Measurements from ENCODE around the gene SLC2A1.

The SLC2A1 gene

GRCh38 chr1:42979896-42980800, 21.5 kb upstream of the SLC2A1 start:
- DNase-seq: peak; percentile 9

- no peak for DNase-seq
These were observed 20.4 kb upstream of the SLC2A1 start for GRCh38 chr1:42979036-42979430.

GRCh38 chr1:42978317-42979035, 19.8 kb upstream of the SLC2A1 start:
- no peak for DNase-seq

GRCh38 chr1:42977653-42978052, 19.0 kb upstream of the SLC2A1 start:
- no peak for DNase-seq

DNA sequence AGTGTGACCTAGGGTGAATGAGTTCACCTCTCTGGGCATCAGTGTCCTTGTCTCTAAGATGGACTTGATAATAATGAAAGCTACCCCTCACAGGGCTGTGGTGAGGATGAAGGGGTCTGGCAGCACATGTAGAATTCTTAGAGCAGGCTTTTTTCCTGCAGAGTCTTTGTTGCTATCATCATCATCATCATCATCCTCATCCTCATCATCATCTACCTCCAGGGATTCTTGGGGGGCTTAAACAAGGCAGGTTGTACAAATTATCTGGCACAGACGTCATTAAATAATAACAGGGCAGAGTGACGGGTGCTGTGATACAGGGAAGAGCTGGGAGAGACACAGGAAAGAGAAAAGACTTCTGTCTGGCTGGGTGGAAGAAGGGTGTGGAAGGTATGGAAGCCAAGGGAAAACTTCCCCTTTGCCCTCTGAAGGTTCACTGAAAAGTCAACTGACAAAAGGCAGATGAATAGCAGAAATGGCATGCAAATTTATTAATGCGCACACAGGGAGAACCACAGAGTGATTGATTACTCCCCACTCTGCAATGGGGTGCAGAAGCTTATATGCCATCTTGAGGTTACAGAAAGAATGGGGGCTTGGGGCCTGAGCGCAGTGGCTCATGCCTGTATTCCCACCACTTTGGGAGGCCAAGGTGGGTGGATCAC, 17.0 kb upstream of the SLC2A1 start:
- no peak for DNase-seq

GRCh38 chr1:42974767-42975437, 16.2 kb upstream of the SLC2A1 start:
- DNase-seq: no peak

DNA sequence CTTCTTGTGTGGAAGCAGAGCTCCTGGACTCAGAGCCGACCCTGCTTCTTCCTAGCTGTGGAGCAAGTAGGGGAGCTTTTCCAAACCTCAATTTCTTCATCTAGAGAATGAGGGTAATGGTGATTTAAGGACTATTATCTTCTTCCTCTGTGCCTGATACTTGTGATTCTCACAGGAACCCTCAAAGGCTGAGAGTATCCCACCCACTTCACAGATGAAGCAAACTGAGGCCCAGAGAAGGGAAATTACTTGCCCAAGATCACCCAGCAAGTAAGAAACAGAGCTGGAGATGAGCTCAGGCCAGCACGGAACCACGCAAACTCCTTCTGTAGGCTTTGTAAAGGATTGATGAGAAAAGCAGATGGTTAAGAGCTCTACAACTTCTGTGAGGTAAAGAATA, 15.1 kb upstream of the SLC2A1 start:
- no peak for DNase-seq

DNA sequence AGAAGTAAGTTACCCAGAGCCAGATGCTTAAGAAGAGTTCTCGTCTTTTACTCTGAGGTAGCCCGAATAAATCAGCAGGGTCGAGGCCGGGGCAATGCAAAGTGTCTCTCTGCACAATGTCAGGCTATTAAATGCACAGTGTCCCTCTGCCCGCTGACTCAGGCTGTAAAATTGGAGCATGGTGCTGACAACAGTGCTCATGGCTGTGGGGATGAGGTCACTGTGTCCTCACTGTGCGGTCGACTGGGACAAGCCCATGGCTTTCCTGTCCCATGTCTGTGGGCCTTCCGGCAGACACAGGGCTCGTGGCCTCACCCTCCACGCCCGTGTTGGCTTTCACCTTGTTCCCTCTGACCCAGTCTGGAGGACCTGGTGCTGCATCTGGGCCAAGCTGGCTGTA, 14.6 kb upstream of the SLC2A1 start:
- DNase-seq: no peak

- no peak for DNase-seq
These were observed 13.2 kb upstream of the SLC2A1 start for GRCh38 chr1:42971841-42972291.

DNA sequence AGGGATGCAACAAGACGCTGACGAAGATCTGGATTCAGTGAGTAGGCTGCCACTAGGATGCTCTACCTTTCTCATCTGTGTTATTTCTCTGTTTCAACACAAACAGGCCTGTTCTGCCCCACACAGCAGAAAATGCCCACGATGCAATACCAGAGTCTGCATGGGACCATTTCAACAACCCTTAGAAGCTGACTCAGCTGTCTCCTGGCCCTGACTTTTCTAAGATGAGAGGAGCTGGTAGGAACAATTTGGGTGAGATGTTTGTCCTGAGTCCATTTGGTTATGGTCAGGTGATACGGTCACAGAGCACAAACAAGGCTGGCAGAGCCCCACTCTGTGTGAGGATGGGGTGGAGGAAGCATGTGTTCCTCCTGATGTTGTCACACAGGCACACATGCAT, 11.5 kb upstream of the SLC2A1 start:
- no peak for DNase-seq

GRCh38 chr1:42968654-42969053, 10.0 kb upstream of the SLC2A1 start:
- no peak for DNase-seq

DNA sequence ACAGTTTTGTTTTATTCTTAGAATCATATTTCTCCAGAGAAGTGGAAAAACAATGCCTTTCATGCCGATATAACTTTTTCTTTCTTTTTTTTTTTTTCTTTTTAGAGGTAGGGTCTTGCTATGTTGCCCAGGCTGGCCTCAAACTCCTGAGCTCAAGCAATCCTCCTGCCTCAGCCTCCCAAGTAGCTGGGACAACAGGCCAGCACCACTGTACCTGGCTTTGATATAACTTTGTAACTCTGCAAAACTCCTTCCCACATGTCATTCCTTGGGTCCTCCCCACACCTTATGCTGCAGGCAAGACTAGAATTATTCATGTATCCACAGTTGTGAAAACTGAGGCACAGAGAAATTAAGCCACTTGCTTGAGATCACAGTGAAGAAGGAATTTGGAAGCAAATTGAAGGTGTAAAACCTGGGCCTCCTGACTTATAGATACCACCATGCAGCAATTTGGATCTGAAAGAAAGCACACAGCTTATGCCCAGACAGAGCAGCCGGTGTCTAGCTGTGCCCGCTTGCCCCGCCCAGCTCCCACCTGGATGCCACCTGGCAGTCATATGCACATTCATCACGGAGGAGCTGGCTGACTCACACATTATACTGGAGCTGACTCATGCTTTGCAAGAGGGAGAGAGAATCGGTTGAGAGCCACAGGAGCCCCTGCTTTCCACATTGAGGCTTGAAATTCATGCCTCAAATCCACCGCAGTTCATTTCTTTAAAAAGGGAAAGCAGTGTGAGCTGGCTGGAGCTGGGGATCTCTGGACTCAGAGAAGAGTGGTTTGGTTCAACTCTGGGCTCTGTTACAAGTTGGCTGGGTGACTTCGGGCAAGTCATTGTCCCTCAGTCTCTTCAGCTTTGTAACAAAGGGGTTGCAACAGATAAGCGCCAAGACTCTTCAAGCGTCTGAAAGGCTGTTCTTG, 8.3 kb upstream of the SLC2A1 start:
- DNase-seq: no peak

- no peak for DNase-seq
These were observed 6.7 kb upstream of the SLC2A1 start for GRCh38 chr1:42965378-42965777.

GRCh38 chr1:42964044-42964812, 5.6 kb upstream of the SLC2A1 start:
- DNase-seq: no peak

- no peak for DNase-seq
These were observed 4.8 kb upstream of the SLC2A1 start for GRCh38 chr1:42963378-42964043.

DNA sequence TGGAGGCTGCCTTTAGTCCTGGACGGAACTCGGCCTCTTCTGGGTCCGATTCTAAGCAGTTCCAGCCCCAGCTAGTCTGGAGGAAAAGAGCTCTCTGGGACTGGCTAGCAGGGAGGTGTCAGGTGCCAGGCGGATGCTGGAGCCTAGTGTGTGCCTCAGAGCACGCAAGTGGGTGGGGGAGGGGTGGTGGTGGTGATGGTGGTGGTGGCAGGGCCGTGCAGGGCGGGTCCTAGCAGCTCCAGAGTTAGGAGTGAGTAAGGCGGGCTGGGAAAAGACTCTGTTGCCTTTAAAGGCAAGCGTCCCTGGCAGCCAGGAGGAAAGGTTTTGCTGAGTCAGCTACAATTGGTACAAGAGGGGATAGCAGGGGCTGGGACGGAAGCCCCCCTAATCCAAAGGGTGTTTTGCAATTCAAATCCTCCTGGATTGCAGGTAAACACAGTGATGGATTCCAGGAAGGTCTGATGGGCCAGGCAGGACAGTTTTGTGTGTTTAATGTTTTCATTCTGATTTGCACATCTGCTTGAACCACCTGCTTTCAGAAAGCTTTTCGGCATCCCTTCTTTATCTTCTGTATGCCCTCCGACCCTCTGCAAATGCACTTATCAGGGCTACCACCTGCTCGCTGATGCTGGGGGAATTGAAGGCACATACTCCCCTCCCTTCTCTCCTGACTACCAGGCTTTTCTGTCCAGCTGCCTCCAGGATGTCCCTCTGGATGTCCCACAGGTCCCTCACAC, 4.1 kb upstream of the SLC2A1 start:
- no peak for DNase-seq

DNA sequence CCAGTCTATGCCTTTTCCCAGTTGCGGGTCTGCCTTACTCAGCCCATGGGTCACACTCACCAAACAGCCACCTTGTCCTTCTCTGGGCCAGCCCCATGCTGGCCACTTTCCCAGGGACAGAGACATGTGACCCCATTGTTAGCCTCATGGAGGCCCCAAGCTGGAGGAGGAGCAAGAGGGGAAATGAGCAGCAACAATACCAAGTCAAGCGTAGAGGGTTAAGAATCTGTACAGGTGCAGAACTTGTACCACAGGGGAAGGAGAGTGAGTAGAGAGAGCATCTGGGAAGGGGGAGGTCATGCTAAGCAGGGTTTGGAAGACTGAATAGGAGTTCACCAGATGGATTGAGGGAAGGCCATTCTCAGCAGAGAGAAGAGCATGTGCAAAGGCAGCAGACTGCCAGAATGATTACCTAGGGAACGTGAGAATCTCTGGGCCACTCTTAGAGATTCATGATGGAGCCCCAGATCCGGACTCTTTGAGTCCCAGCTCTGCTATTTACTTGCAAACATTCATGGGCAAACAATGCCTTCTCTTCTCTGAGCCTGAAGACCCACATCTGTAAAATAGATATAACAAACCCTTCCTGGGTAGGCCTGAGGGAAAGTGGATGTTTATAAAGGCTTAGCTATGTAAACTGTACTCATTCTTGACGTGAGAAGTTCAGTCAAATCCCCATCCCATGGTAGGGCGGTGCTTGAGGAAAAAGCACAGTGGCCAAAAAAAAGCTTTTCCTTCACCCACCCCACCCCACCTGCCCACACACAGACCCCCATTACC, 2.8 kb upstream of the SLC2A1 start:
- no peak for DNase-seq

GRCh38 chr1:42960566-42961311, 2.1 kb upstream of the SLC2A1 start:
- no peak for DNase-seq

DNA sequence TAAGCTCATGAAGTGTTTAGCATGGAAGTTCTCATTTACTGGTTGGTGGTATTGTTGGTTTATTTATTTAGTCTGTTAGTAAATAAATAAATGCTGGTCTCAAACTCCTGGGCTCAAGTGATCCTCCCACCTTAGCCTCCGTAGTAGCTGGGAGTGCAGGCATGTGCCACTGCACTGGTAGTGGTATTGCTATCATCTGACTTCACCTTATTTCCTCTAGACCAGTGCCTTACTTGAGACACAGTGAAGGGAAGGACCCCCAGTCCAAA, 1.4 kb upstream of the SLC2A1 start:
- DNase-seq: no peak
